ENCODE measurements around the gene KIAA1755.

KIAA1755 gene

DNA sequence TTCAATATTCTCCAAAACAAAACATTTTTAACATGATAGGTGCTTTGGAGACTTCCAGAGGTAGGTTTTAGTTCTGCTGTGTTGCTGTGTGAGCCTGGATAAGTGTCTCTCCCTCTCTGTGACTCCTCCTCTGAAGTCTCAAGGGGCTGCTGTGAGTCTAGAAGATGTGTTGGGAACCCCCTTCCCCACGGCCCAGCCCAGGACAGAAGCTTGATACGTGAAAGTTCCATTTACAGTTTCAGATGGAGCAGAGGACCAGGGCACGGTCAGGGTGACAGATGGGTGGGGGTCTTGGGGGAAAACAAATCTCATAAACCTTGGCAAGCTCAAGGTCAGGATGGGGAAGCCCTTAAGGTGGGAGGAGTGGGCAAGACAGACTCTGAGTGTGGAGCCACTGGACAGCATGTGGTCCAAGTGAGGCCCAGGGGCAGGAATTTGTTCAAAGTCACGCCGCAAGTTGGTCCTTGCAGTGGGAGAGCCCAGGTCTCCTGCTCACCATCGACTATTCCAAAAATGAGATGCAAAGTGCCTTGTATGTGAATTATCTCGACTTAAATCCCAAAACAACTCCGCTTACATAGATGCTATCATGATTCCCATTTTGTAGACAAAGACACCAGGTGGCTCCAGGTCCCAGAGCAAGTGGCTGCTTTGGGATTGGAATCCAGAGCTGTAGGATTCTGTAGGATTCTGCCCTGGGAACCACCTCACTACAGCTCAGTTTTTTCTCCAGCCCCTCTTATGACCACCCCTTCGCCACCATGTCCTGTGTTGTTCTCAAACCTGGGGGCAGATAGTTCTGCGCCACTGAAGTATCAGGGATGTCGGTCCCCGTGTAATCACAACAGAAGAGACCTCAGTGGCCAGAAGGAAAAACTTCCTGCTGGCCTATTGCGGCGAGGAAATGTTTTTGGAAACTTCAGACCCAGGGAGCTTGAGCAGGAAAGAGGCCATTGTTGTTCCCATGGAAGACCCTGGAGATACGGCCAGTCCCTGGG, 97.4 kb downstream of the KIAA1755 start:
- DNase-seq = no peak

DNA sequence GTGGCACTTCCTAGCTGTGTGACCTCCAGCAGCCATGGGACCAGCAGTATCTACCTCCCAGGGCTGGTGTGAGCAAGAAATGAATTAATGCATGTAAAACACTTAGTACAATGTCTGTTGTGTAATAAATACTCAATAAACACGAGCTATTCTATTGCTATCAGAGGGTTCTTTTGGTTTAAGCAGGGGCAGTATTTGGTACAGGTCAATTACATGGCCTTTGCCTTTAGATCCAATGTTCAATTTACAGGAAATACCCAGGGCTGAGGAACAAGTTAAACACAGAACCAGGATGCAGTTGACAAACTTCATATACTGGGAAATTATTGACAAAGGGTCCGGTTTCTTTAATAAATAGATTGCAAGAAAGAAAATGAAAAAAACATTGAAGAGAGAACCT, 98.4 kb downstream of the KIAA1755 start:
- no peak for DNase-seq

DNA sequence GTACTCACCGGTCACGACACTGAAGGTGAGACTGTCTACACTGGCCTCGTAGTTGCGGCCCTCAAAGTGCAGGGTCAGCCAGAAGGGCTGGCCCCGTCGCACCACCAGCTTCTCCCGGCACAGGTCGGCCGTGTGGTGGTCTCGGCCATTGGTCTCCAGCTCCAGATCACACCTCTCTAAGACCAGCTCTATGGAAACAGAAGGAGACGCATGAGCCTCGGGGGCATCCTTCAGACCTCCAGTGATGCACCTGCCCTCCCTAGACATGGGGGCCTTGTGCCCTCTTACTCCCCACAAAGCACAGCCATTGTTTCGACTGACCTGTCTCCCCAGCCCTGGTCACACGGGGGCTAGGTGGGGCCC, 99.1 kb downstream of the KIAA1755 start:
- no peak for DNase-seq
